Aorta (tissue), 5 donors: ENCODE measurements around the gene UBE2C. TPM values are rescaled to one million over a fixed set of nuclear protein-coding genes. Genes with fewer than 3 reads are reported as not detected.
"Not testable (repeated sequence)": the region's sequence is repeated elsewhere in the genome, so short reads cannot be mapped to it uniquely, and the experiment has no call there.

Experiments
- ATAC-seq: fragments of 200-7000 bp; cut with Tn5 transposase; one replicate; pipeline ENCODE4 v1.9.1; 2022; ENCODE audit warnings: moderate library complexity; ENCODE audit not compliant: low FRiP score
- DNase-seq, 2 donors: peaks; one replicate each; pipeline ENCODE4 v3.0.0-alpha.2; 2020
- H3K27ac ChIP-seq, 2 donors: one replicate each; pipeline ENCODE4 v1.5.1; 2013; ENCODE audit warnings: low read length in 2 of 2, mild to moderate bottlenecking in 2 of 2, moderate library complexity in 2 of 2, control low read depth in 1 of 2, inconsistent platforms in 1 of 2, low read depth in 1 of 2
- H3K27me3 ChIP-seq, 2 donors: one replicate each; pipeline ENCODE4 v1.6.1; 2013; ENCODE audit warnings: control low read depth in 1 of 2, low read length in 1 of 2, mild to moderate bottlenecking in 1 of 2, moderate library complexity in 1 of 2; ENCODE audit not compliant: insufficient read depth in 2 of 2, control insufficient read depth in 1 of 2
- H3K36me3 ChIP-seq, 2 donors: one replicate each; pipeline ENCODE4 v1.6.1; 2013; ENCODE audit warnings: control low read depth in 1 of 2, low read length in 1 of 2, mild to moderate bottlenecking in 1 of 2; ENCODE audit not compliant: insufficient read depth in 2 of 2, control insufficient read depth in 1 of 2
- H3K4me1 ChIP-seq, 2 donors: one replicate each; pipeline ENCODE4 v1.6.1; 2013; ENCODE audit warnings: low read length in 2 of 2, control low read depth in 1 of 2, mild to moderate bottlenecking in 1 of 2, moderate library complexity in 1 of 2; ENCODE audit not compliant: insufficient read depth in 2 of 2, control insufficient read depth in 1 of 2
- H3K4me3 ChIP-seq, 2 donors: one replicate each; pipeline ENCODE4 v1.5.1; 2013; ENCODE audit warnings: low read length in 2 of 2, control low read depth in 1 of 2, mild to moderate bottlenecking in 1 of 2
- H3K9me3 ChIP-seq: one replicate; pipeline ENCODE4 v1.6.1; 2013; ENCODE audit warnings: mild to moderate bottlenecking, low read length; ENCODE audit not compliant: control insufficient read depth
- WGBS, 2 donors: extraction: QIAGEN DNeasy Blood & Tissue Kit; methylation state at CpG; one replicate each; pipeline ENCODE4 v1.1.7; 2013; 5-methylcytosine and 5-hydroxymethylcytosine counted together
- intact Hi-C, 2 donors: fragments of 100-400 bp; cut with DNase I; formaldehyde crosslinking; loops; one replicate each; pipeline versions ENCODE4 v1.14.2 to v1.15.0; 2022
- polyA plus RNA-seq, 2 donors: library from polyadenylated mRNA; stranded (reverse); fragments of 200-250 nt; gene quantifications; one replicate each; pipeline ENCODE4 v1.2.3, GENCODE V29; 2013
- total RNA-seq, 2 donors: library from RNA; stranded (reverse); fragmentation: NEBNext Ultra II Directional; extraction: Animal tissue kit (Norgen Biotek cat#: 25700); gene quantifications; one replicate each; pipeline ENCODE4 v1.2.1, GENCODE V29; 2021
- donor health status: healthy with polysubstance abuse.
- donor health status: Bipolar disorder and iron deficiency.
- donor health status: DM: no; HTN: no; CAD: no.
- donor health status: DM: no; HTN: no; CAD: no.
- donor health status: DM: yes; HTN: yes; CAD: no.

Gene UBE2C
- total and polyA plus RNA-seq, 4 donors, result 1.0 to 5.0 (median 1.9) TPM; not detected in 1

DNA sequence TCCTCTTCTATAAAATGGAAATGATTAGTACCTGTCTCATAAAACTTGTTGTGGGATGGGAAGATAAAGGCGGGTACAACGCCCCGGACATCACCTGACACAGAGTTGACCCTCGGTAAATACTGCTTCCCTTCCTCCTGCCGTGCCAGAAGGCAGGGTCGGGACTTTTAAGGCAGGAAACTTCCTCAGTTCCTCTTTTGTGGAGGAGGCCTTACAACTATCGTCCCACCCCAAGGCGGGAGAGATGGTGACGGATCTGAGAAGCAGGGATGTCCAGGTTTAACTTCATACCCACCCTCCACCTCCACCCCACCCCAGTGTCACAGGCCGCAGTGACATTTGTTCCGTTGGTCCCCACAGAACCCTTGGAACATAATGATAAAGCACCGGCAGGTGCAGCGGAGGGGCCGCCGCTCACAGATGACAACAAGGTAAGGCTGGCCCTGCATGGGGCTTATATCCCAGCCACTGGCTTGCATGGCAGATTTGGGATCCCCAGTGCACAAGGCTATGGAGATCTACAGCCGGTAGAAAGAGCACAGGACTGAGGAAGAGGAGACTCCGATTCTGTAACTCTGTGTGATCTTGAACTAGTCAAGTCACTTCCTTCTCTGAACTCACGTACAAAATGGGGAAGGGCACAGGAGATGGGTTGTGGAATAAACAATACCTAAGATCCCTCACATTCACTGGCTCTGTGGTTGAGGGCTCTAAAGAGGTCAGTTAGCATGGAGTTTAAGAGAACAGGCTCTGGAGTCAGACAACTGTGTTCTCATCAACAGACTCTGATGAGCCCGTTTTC, 19.9 kb upstream of the UBE2C start:
- peak; percentile 11 for ATAC-seq
- intact Hi-C loops, result loop anchor here in 1 of 2 donors (10.0 kb wide), 2 partner anchors 142 to 292 kb away; partner anchors contain the start of genes NCOA5 and PCIF1
- peak overlapping the region; percentile 68 to 75 for H3K27ac ChIP-seq

GRCh38 chr20:45796337-45797065, 15.9 kb upstream of the UBE2C start:
- H3K27ac ChIP-seq, result no peak overlapping the region
- WGBS, 2 donors, result 87 to 91% methylated on average over 11 of the region's 11 CpGs
- peaks cover 0 to 5% of the 10 kb centered on the region in 2 donors for H3K4me1 ChIP-seq
- no peaks in the 10 kb centered on the region for H3K27me3 ChIP-seq
- DNase-seq (no peak), ATAC-seq (no peak)
- no peak overlapping the region for H3K4me3 ChIP-seq
- intact Hi-C loops, result loop anchor here (5.0 to 10.0 kb wide), 4 partner anchors 96 to 288 kb away; partner anchors contain the start of genes CTSA (in 2 of the 2), NEURL2 (in 2 of the 2), NCOA5 (in 1 of the 2) and PCIF1 (in 1 of the 2)
- H3K36me3 ChIP-seq, result peaks cover 2 to 8% of the 10 kb centered on the region in 2 donors
- no peaks in the 10 kb centered on the region for H3K9me3 ChIP-seq

More for the DNA sequence above, 19.9 kb upstream of the UBE2C start:
- WGBS, 2 donors, result 25 to 28% methylated on average over 19 of the region's 19 CpGs
- H3K36me3 ChIP-seq, result peaks cover 2 to 8% of the 10 kb centered on the region in 2 donors
- no peaks in the 10 kb centered on the region for H3K27me3 ChIP-seq
- peak overlapping the region; percentile 50 to 74 for H3K4me3 ChIP-seq
- DNase-seq, result peak in 1 of 2 donors; percentile 55
- peaks cover 0 to 5% of the 10 kb centered on the region in 2 donors for H3K4me1 ChIP-seq
- H3K9me3 ChIP-seq, result no peaks in the 10 kb centered on the region

- not testable (repeated sequence) for H3K27me3 ChIP-seq, H3K9me3 ChIP-seq, ATAC-seq, H3K36me3 ChIP-seq, H3K4me3 ChIP-seq, H3K27ac ChIP-seq, DNase-seq, H3K4me1 ChIP-seq
- no CpG with 5 or more reads among the region's 1 CpG for WGBS, 2 donors
- intact Hi-C loops, result loop anchor here (5.0 to 10.0 kb wide), 4 partner anchors 95 to 287 kb away; partner anchors contain the start of genes CTSA (in 2 of the 2), NEURL2 (in 2 of the 2), NCOA5 (in 1 of the 2) and PCIF1 (in 1 of the 2)
Measured at GRCh38 chr20:45797510-45797909, 14.9 kb upstream of the UBE2C start.

DNA sequence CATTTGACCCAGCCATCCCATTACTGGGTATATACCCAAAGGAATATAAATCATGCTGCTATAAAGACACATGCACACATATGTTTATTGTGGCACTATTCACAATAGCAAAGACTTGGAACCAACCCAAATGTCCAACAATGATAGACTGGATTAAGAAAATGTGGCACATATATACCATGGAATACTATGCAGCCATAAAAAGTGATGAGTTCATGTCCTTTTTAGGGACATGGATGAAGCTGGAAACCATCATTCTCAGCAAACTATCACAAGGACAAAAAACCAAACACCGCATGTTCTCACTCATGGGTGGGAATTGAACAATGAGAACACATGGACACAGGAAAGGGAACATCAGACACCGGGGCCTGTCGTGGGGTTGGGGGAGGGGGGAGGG, 14.5 kb upstream of the UBE2C start:
- H3K27me3 ChIP-seq, H3K4me1 ChIP-seq, H3K9me3 ChIP-seq, H3K4me3 ChIP-seq, DNase-seq, ATAC-seq, H3K36me3 ChIP-seq, H3K27ac ChIP-seq: not testable (repeated sequence)
- intact Hi-C loops, result loop anchor here (5.0 to 10.0 kb wide), 4 partner anchors 94 to 287 kb away; partner anchors contain the start of genes CTSA (in 2 of the 2), NEURL2 (in 2 of the 2), NCOA5 (in 1 of the 2) and PCIF1 (in 1 of the 2)
- 97 to 98% methylated on average over 3 of the region's 3 CpGs for WGBS, 2 donors

- no peak overlapping the region for H3K4me3 ChIP-seq
- no peak overlapping the region for H3K27ac ChIP-seq
- intact Hi-C loops, result loop anchor here (5.0 to 10.0 kb wide), 4 partner anchors 93 to 286 kb away; partner anchors contain the start of genes CTSA (in 2 of the 2), NEURL2 (in 2 of the 2), NCOA5 (in 1 of the 2) and PCIF1 (in 1 of the 2)
- DNase-seq, result peak; percentile 11 to 67
- peak; percentile 89 for ATAC-seq
- no peaks in the 10 kb centered on the region for H3K9me3 ChIP-seq
- 23% methylated on average over 4 of the region's 4 CpGs for WGBS, 2 donors
- H3K27me3 ChIP-seq, result no peaks in the 10 kb centered on the region
- H3K36me3 ChIP-seq, result peaks cover 2 to 4% of the 10 kb centered on the region in 2 donors
- H3K4me1 ChIP-seq, result no peaks in the 10 kb centered on the region
Measured at GRCh38 chr20:45798935-45799642, 13.4 kb upstream of the UBE2C start.

DNA sequence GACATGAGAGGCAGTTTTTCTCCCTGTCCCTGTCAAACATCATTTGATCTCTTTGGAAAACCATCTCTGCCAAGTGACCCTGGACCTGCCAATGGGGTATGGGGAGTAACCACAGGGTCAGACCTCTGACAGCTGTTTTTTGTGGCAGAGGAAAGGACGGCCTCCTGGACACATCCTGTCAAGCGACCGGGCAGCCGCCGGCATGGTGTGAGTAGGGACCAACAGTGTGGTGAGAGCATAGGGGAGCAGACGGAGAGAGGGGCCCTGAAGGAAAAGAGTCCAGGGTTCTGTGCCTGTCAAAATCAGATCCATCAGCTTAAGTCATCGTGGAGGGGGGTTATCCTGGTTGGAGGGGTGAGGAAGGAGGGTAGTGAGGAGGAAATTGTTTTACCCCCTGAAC, 10.6 kb upstream of the UBE2C start:
- intact Hi-C loops, result loop anchor here in 1 of 2 donors (5.0 kb wide), 1 partner anchor 35 kb away; no protein-coding TSS in a partner anchor
- Histone ChIP-seq H3K4me1 (no peaks in the 10 kb centered on the region), H3K4me3 (no peak overlapping the region), H3K36me3 (peaks cover 0 to 14% of the 10 kb centered on the region in 2 donors), H3K27ac (no peak overlapping the region), H3K27me3 (no peaks in the 10 kb centered on the region), H3K9me3 (no peaks in the 10 kb centered on the region)
- ATAC-seq (no peak), DNase-seq (no peak)
- 89 to 91% methylated on average over 7 of the region's 7 CpGs for WGBS, 2 donors

DNA sequence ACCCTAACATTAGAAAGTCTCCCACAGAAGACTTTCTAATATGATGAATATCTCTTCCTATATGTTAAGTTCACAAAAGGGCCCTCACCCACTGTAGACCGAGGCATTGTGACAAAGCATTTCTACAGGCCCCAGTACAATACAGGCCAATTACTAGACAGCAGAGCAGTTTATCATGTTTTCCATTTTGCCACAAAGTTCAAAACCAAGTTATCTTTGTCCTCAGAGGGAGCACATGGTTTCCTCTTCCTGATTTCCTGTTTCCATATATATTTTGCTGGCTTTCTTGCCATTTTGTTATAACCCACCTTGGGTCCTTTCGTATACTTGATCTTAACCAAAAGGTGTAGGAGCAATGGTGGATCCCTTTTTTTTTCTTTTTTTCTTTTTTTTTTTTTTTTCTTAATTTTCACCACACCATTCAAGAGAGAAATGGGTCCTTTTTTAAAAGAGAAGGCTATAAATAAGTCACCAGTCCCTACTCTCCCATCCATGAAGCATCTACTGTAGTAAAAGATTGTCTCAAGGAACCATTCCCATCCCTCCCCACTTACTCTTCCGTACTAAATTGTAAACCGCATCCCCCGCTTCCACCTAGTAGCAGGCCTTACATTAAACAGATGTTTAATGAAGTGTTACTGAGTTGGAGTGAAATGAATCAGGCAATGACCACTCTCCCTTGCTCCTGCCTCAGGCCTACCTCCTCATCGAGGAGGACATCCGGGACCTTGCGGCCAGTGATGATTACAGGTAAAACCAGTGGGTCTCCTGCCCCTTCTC, 2.1 kb upstream of the UBE2C start:
- Histone ChIP-seq H3K9me3 (no peaks in the 10 kb centered on the region), H3K4me3 (no peak overlapping the region), H3K36me3 (peaks cover 0 to 4% of the 10 kb centered on the region in 2 donors), H3K4me1 (no peaks in the 10 kb centered on the region), H3K27ac (no peak overlapping the region), H3K27me3 (no peaks in the 10 kb centered on the region)
- ATAC-seq (no peak), DNase-seq (no peak)
- WGBS, 2 donors, result 93 to 96% methylated on average over 8 of the region's 8 CpGs
- intact Hi-C loops, result no loop called here
